Mucosa of descending colon (tissue), 3 donors: ENCODE results near the gene ZNRD2. TPM values are rescaled to one million over a fixed set of nuclear protein-coding genes. Genes with fewer than 3 reads are reported as not detected.

Experiments used
- ATAC-seq: fragments of 200-7000 bp; cut with Tn5 transposase; one replicate; pipeline ENCODE4 v1.9.1; 2020; ENCODE audit warnings: mild to moderate bottlenecking, moderate library complexity
- DNase-seq, 3 donors: peaks; one replicate each; pipeline ENCODE4 v3.0.0-alpha.2; 2020
- H3K36me3 ChIP-seq: fragments of 200-600 bp; one replicate; pipeline ENCODE4 v1.8.0; 2021; ENCODE audit warnings: low read depth, mild to moderate bottlenecking
- H3K4me1 ChIP-seq: fragments of 200-600 bp; one replicate; pipeline ENCODE4 v1.8.0; 2021; ENCODE audit warnings: low read depth, mild to moderate bottlenecking
- H3K4me3 ChIP-seq: fragments of 200-600 bp; one replicate; pipeline ENCODE4 v1.8.0; 2021; ENCODE audit warnings: mild to moderate bottlenecking
- H3K9me3 ChIP-seq: fragments of 200-600 bp; one replicate; pipeline ENCODE4 v1.8.0; 2021; ENCODE audit warnings: mild to moderate bottlenecking
- CTCF ChIP-seq: fragments of 200-600 bp; IDR thresholded peaks from one replicate; pipeline ENCODE4 v1.8.0; 2022; ENCODE audit warnings: antibody characterized with exemption, mild to moderate bottlenecking
- intact Hi-C, 2 donors: fragments of 100-400 bp; cut with DNase I in 1 of 2; cut with micrococcal nuclease in 1 of 2; formaldehyde crosslinking; loops; one replicate each; pipeline versions ENCODE4 v1.11.0 to v1.11.1; 2022; cut with DNase I, micrococcal nuclease
- total RNA-seq, 3 donors: library from RNA; stranded (reverse); fragmentation: NEBNext Ultra II Directional in 2 of 3; extraction: Animal tissue kit (Norgen Biotek cat#: 25700) in 2 of 3; gene quantifications; one replicate each; pipeline versions ENCODE4 v1.2.1 to v1.2.4, GENCODE V29; 2021 to 2023
- donor health status: DM: no; HTN: no; CAD: no; lungs with moderate emphysema.
- donor health status: DM: no; HTN: no; CAD: no.
- donor health status: DM: no; HTN: yes; CAD: no.

The ZNRD2 gene
- total RNA-seq, 3 donors from 2014 or later = 20.9 to 24.6 (median 21.0) TPM

DNA sequence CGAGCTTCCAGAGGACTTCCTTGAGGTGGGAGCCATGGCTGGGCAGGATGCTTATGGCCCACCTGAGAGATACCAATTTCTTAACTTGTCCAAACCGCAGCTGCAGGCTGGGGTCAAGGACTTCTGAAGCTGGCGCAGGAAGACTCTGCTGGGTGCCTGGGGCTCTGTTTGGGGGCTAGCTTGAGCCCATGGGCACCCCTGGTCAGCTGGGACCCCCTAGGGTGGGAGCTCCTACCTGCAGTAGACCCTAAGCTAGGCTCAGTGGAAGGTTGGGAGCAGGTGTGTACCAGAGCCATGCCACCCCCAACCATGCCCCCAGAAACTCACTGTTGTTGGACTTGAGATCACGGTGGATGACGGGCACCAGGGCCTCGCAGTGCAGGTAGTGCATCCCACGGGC lies 42.4 kb downstream of the ZNRD2 start:
- DNase-seq (no peak), ATAC-seq (no peak)
- H3K9me3 ChIP-seq = no peaks in the 10 kb centered on the region
- no peak overlapping the region for H3K4me3 ChIP-seq
- peaks cover 9% of the 10 kb centered on the region for H3K36me3 ChIP-seq
- H3K4me1 ChIP-seq = peaks cover 34% of the 10 kb centered on the region
- no peak for TF ChIP-seq CTCF
- intact Hi-C loops = no loop called here

- peaks cover 33% of the 10 kb centered on the region for H3K4me1 ChIP-seq
These were observed 43.0 kb downstream of the ZNRD2 start for GRCh38 chr11:65613091-65613928.

DNA sequence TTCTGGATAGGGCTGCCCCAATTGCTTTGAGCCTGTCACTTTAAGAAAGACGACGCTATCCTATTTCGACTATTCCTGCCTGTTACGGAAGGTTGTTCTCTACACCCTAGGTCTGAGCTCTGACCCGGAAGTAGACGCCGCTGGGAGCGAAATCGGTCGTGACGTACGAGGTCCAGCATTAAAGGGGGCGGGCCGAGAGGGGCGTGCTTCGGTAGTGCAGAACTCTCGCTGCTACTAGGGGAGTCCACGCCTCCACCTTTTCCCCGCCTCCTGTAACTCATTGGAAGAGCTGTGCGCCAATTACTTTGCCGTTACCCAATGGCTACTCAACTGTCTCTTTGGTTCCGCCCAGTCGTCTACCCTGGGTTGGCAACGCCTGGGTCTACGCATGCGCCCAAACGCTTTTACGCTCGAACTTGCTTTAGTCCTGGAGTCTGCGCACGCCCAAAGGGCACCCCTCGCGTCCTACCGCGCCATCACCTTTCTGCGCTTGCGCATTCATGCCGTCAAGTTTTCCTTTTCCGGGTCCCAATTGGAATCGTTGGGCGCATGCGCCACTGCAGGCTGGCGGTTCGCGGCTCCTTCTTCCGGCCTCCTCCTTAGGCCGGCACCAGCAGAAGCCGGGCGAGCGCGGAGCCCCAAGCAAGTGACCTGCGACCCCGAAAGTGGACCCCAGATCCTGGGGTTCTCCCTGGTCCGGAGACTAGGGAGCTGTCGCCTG lies 45.1 kb downstream of the ZNRD2 start, which contains the start of gene PCNX3:
Gene PCNX3, plus strand, starts transcription at position 548 of the 721 bp plus-strand sequence. CDS start 536 bp downstream, outside the sequence.
- H3K36me3 ChIP-seq = peaks cover 9% of the 10 kb centered on the region
- DNase-seq = peak; percentile 100
- ATAC-seq = peak; percentile 81
- TF ChIP-seq CTCF = no peak
- peak within 1 kb of the TSS; percentile 95 for H3K4me3 ChIP-seq
- H3K4me1 ChIP-seq = peaks cover 33% of the 10 kb centered on the region
- H3K9me3 ChIP-seq = no peaks in the 10 kb centered on the region
- intact Hi-C loops = no loop called here

More at GRCh38 chr11:65613091-65613928, 43.0 kb downstream of the ZNRD2 start:
- Histone ChIP-seq H3K9me3 (no peaks in the 10 kb centered on the region), H3K36me3 (peaks cover 9% of the 10 kb centered on the region), H3K4me3 (peak overlapping the region; percentile 69)
- intact Hi-C loops = no loop called here
- no peak for ATAC-seq
- no peak for TF ChIP-seq CTCF
- peak; percentile 41 to 72 (median 63) for DNase-seq

GRCh38 chr11:65615950-65616574 lies 45.8 kb downstream of the ZNRD2 start:
- intact Hi-C loops = no loop called here
- Histone ChIP-seq H3K4me3 (peak overlapping the region; percentile 95), H3K36me3 (peaks cover 9% of the 10 kb centered on the region), H3K9me3 (no peaks in the 10 kb centered on the region), H3K4me1 (peaks cover 33% of the 10 kb centered on the region)
- ATAC-seq = peak; percentile 1
- TF ChIP-seq CTCF = no peak
- DNase-seq = peak in 1 of 3 donors; percentile 67

DNA sequence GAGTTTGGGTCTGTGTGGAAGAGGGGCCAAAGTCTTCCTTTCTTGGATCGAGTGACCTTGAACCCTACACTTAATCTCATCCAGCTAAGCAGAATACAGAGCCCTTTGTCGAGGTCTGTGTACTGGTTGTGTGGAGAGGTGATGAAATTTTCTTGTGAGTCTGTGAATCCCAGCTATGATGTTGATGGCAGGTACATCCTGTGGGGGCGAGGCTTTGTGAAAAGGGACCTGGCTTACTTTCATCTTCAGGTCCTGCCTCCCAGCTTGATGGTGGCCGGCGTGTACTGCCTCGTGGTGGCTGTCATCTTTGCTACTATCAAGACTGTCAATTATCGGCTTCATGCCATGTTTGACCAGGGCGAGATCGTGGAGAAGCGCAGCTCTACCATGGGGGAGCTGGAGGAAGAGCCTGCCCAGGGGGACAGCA lies 46.3 kb downstream of the ZNRD2 start:
- TF ChIP-seq CTCF = no peak
- Histone ChIP-seq H3K4me3 (no peak overlapping the region), H3K36me3 (peaks cover 9% of the 10 kb centered on the region), H3K9me3 (no peaks in the 10 kb centered on the region), H3K4me1 (peaks cover 30% of the 10 kb centered on the region)
- ATAC-seq = no peak
- intact Hi-C loops = no loop called here
- no peak for DNase-seq
